CD4-positive, alpha-beta memory T cell (primary cell): Measurements from ENCODE around the gene NEUROG1. TPM values are rescaled to one million over a fixed set of nuclear protein-coding genes. Genes with fewer than 3 reads are reported as not detected.
A peak's percentile ranks its signal among the peaks of the same experiment; 100 is the strongest.

Experiments
- CTCF ChIA-PET: fragments of 350-600 bp; sonication (Branson Sonifier 250); formaldehyde crosslinking; loops from one replicate; lab custom pipeline; 2021; ENCODE audit warnings: inconsistent platforms; ENCODE audit not compliant: partially characterized antibody; lab: Charles Lee
- POLR2A ChIA-PET: fragments of 350-600 bp; sonication (Branson Sonifier 250); formaldehyde crosslinking; loops from one replicate; lab custom pipeline; 2021; ENCODE audit not compliant: partially characterized antibody; lab: Charles Lee
- DNase-seq, 5 donors: peaks; one replicate each; pipeline versions ENCODE4 v3.0.0 to v3.0.0-alpha.2; 2020 to 2022; ENCODE audit warnings: mixed read lengths in 1 of 5
- H3K27ac ChIP-seq: one replicate; pipeline ENCODE4 v1.7.0; 2013; ENCODE audit warnings: low read depth, low read length
- H3K27me3 ChIP-seq: 2 replicates; pipeline ENCODE4 v1.7.0; 2013; ENCODE audit warnings: mild to moderate bottlenecking, low read length, moderate library complexity; ENCODE audit not compliant: insufficient read depth
- H3K36me3 ChIP-seq: 2 replicates; pipeline ENCODE4 v1.7.0; 2013; ENCODE audit warnings: mild to moderate bottlenecking, low read length, moderate library complexity; ENCODE audit not compliant: insufficient read depth
- H3K4me1 ChIP-seq: 2 replicates; pipeline ENCODE4 v1.7.0; 2013; ENCODE audit warnings: mild to moderate bottlenecking, low read length, moderate library complexity; ENCODE audit not compliant: insufficient read depth
- H3K4me3 ChIP-seq, 2 donors: one replicate each; pipeline ENCODE4 v1.7.0; 2013; ENCODE audit warnings: low read length in 2 of 2, mild to moderate bottlenecking in 1 of 2
- H3K9me3 ChIP-seq, 2 donors: one replicate each; pipeline ENCODE4 v1.7.0; 2013; ENCODE audit warnings: low read length in 2 of 2, control low read depth in 1 of 2; ENCODE audit not compliant: control insufficient read depth in 1 of 2
- H3K27ac Mint-ChIP-seq, 7 donors: one replicate each; pipeline ENCODE4 v1.8.0; 2020 to 2021; ENCODE audit warnings: mixed read lengths in 7 of 7, mild to moderate bottlenecking in 6 of 7, inconsistent platforms in 3 of 7, moderate library complexity in 3 of 7
- H3K27me3 Mint-ChIP-seq, 2 donors: one replicate each; pipeline ENCODE4 v1.8.0; 2020 to 2021; ENCODE audit warnings: mixed read lengths in 2 of 2
- H3K36me3 Mint-ChIP-seq, 2 donors: one replicate each; pipeline ENCODE4 v1.8.0; 2020 to 2021; ENCODE audit warnings: mixed read lengths in 2 of 2, inconsistent platforms in 1 of 2, mild to moderate bottlenecking in 1 of 2
- H3K4me1 Mint-ChIP-seq, 4 donors: one replicate each; pipeline ENCODE4 v1.8.0; 2020 to 2021; ENCODE audit warnings: mixed read lengths in 4 of 4, mild to moderate bottlenecking in 1 of 4
- H3K4me3 Mint-ChIP-seq, 8 donors: one replicate each; pipeline ENCODE4 v1.8.0; 2020 to 2021; ENCODE audit warnings: mixed read lengths in 8 of 8, mild to moderate bottlenecking in 7 of 8, moderate library complexity in 6 of 8, inconsistent platforms in 3 of 8
- H3K9me3 Mint-ChIP-seq, 8 donors: one replicate each; pipeline ENCODE4 v1.8.0; 2020 to 2021; ENCODE audit warnings: mixed read lengths in 8 of 8, mild to moderate bottlenecking in 5 of 8, inconsistent platforms in 3 of 8, moderate library complexity in 1 of 8
- intact Hi-C: fragments of 100-400 bp; cut with micrococcal nuclease; formaldehyde crosslinking; loops from one replicate; pipeline ENCODE4 v1.15.1; 2023
- polyA plus RNA-seq, 2 donors: library from polyadenylated mRNA; unstranded; fragments of 300-500 nt; fragmentation: Illumina TruSeq; gene quantifications; one replicate each; pipeline ENCODE4 v1.2.3, GENCODE V29; 2021
- total RNA-seq, 2 experiments: library from RNA; stranded (reverse); gene quantifications; one replicate each; pipeline ENCODE4 v1.2.3, GENCODE V29; 2021

Gene NEUROG1
- total and polyA plus RNA-seq, 4 experiments from 2014 or later = not detected

DNA sequence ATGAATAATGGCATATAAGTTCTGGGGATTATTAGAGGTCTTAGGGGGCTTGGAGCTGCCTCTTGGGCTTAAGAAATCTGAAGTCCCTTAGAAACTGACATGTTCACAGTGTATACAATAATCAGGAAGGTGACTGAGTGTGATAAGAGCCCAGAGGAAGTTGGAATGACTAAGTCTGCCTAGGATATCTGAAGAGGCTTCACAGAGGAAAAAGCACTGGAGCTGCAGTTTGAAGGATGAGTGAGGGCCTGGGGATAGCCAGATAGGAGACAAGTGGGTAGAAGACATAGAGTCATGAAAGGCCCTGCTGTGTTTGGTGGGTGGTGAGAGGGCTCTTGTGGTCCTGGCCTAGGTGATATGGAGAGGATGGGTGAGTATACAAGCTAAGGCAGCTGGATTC lies 8.8 kb downstream of the NEUROG1 start:
- H3K4me1 Mint-ChIP-seq = no peaks in the 10 kb centered on the region
- H3K9me3 Mint-ChIP-seq = peaks cover 0 to 21% (median 7%) of the 10 kb centered on the region in 8 donors
- Histone ChIP-seq H3K36me3 (no peaks in the 10 kb centered on the region), H3K27me3 (peaks cover 1% of the 10 kb centered on the region), H3K27ac (no peak overlapping the region), H3K9me3 (no peaks in the 10 kb centered on the region), H3K4me1 (no peaks in the 10 kb centered on the region), H3K4me3 (no peak overlapping the region)
- CTCF ChIA-PET = no interaction called here
- POLR2A ChIA-PET = no interaction called here
- H3K4me3 Mint-ChIP-seq = no peak overlapping the region
- intact Hi-C loops = no loop called here
- H3K27ac Mint-ChIP-seq = no peak overlapping the region
- H3K27me3 Mint-ChIP-seq = peaks cover 22 to 51% of the 10 kb centered on the region in 2 donors
- no peak for DNase-seq
- H3K36me3 Mint-ChIP-seq = peaks cover 0 to 2% of the 10 kb centered on the region in 2 donors

DNA sequence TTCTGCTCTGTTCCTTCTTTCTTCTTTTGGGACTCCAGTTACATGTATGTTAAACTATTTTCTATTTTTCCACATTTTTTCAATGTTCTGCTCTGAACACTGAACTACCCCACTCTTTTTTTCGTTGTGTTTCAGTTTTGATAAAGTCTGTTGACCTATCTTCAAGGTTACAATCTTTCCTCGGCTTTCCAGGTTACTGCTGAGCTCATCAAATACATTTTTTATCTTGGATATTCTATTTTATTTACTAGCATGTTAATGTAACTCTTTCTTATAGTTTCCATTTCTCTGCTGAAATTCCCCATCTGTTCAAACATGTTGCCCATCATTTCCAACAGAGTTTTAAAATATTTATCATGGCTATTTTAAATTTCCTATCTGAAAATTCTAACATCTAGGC lies 13.8 kb downstream of the NEUROG1 start:
- Mint-ChIP-seq H3K27ac (no peak overlapping the region), H3K36me3 (peaks cover 0 to 2% of the 10 kb centered on the region in 2 donors), H3K27me3 (peaks cover 30 to 32% of the 10 kb centered on the region in 2 donors), H3K9me3 (peaks cover 2 to 19% (median 8%) of the 10 kb centered on the region in 8 donors), H3K4me1 (no peaks in the 10 kb centered on the region), H3K4me3 (no peak overlapping the region)
- no peaks in the 10 kb centered on the region for H3K4me1 ChIP-seq
- no peak overlapping the region for H3K27ac ChIP-seq
- H3K36me3 ChIP-seq = no peaks in the 10 kb centered on the region
- intact Hi-C loops = no loop called here
- peaks cover 3% of the 10 kb centered on the region for H3K27me3 ChIP-seq
- ChIA-PET POLR2A (no interaction called here), CTCF (interaction anchor here (0.9 kb wide), 1 partner anchor 44 kb away, joined by 3 read pairs; no protein-coding TSS in a partner anchor)
- no peak for DNase-seq
- H3K4me3 ChIP-seq = no peak overlapping the region
- no peaks in the 10 kb centered on the region for H3K9me3 ChIP-seq

DNA sequence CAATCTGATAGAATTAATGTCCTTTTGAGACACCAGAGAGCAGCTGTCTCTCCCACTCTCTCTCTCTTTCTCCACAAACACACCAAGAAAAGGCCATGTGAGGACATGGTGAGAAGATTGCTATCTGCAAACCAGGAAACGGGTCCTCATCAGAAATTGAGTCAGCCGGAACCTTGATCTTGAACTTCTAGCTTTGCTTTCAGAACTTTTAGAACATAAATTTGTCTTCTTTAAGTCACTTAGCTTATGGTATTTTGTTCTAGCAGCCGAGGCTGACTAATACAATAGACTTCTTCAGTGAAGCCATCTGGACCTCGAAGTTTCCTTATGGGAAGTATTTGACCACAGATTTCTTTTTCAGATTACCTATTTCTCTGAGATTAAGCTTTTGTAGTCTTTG lies 18.1 kb downstream of the NEUROG1 start:
- H3K36me3 ChIP-seq = no peaks in the 10 kb centered on the region
- Mint-ChIP-seq H3K4me3 (no peak overlapping the region), H3K27me3 (peaks cover 7 to 23% of the 10 kb centered on the region in 2 donors), H3K27ac (no peak overlapping the region), H3K36me3 (no peaks in the 10 kb centered on the region), H3K9me3 (peaks cover 0 to 14% (median 4%) of the 10 kb centered on the region in 8 donors), H3K4me1 (no peaks in the 10 kb centered on the region)
- no peak overlapping the region for H3K27ac ChIP-seq
- DNase-seq = no peak
- CTCF ChIA-PET = no interaction called here
- intact Hi-C loops = no loop called here
- POLR2A ChIA-PET = no interaction called here
- H3K4me3 ChIP-seq = no peak overlapping the region
- no peaks in the 10 kb centered on the region for H3K4me1 ChIP-seq
- peaks cover 3% of the 10 kb centered on the region for H3K27me3 ChIP-seq
- no peaks in the 10 kb centered on the region for H3K9me3 ChIP-seq

DNA sequence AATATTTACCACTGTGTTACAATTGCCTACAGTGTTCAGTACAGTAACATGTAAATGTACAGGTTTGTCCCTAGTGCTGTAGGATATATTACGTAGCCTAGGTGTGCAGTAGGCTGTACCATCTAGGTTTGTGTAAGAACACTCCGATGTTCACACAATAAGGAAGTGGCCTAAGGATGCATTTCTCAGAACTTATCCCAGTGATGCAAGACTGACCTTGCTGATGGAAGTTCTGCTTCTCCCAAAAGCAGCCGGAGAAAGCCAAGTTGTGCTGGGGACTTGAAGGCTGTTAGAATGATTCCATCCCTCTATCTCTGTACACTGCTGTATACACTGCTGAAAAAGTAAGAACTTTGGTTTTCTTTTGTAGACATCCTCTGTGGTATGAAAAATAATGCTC lies 21.6 kb downstream of the NEUROG1 start:
- no peaks in the 10 kb centered on the region for H3K27me3 ChIP-seq
- no peak overlapping the region for H3K4me3 ChIP-seq
- no peaks in the 10 kb centered on the region for H3K4me1 ChIP-seq
- POLR2A ChIA-PET = no interaction called here
- no peak for DNase-seq
- H3K4me3 Mint-ChIP-seq = no peak overlapping the region
- H3K27me3 Mint-ChIP-seq = peaks cover 21 to 24% of the 10 kb centered on the region in 2 donors
- H3K27ac ChIP-seq = no peak overlapping the region
- H3K36me3 Mint-ChIP-seq = no peaks in the 10 kb centered on the region
- no peak overlapping the region for H3K27ac Mint-ChIP-seq
- no peaks in the 10 kb centered on the region for H3K36me3 ChIP-seq
- CTCF ChIA-PET = no interaction called here
- intact Hi-C loops = no loop called here
- peaks cover 0 to 4% (median 3%) of the 10 kb centered on the region in 4 donors for H3K4me1 Mint-ChIP-seq
- no peaks in the 10 kb centered on the region for H3K9me3 ChIP-seq
- H3K9me3 Mint-ChIP-seq = peaks cover 0 to 6% (median 1%) of the 10 kb centered on the region in 8 donors

- H3K4me3 Mint-ChIP-seq = no peak overlapping the region
- CTCF ChIA-PET = interaction anchor here (0.9 kb wide), 1 partner anchor 42 kb away, joined by 3 read pairs; no protein-coding TSS in a partner anchor
- peaks cover 5 to 10% (median 7%) of the 10 kb centered on the region in 4 donors for H3K4me1 Mint-ChIP-seq
- DNase-seq = no peak
- Histone ChIP-seq H3K9me3 (no peaks in the 10 kb centered on the region), H3K4me3 (no peak overlapping the region), H3K4me1 (no peaks in the 10 kb centered on the region), H3K36me3 (no peaks in the 10 kb centered on the region), H3K27ac (no peak overlapping the region), H3K27me3 (peaks cover 6% of the 10 kb centered on the region)
- peaks cover 0 to 6% (median 0%) of the 10 kb centered on the region in 8 donors for H3K9me3 Mint-ChIP-seq
- no peak overlapping the region for H3K27ac Mint-ChIP-seq
- peaks cover 17 to 32% of the 10 kb centered on the region in 2 donors for H3K27me3 Mint-ChIP-seq
- POLR2A ChIA-PET = no interaction called here
- no peaks in the 10 kb centered on the region for H3K36me3 Mint-ChIP-seq
- intact Hi-C loops = no loop called here
These were observed 23.8 kb downstream of the NEUROG1 start for GRCh38 chr5:135511761-135512575.

GRCh38 chr5:135509995-135510394 lies 25.8 kb downstream of the NEUROG1 start:
- Mint-ChIP-seq H3K27me3 (peaks cover 24 to 42% of the 10 kb centered on the region in 2 donors), H3K4me3 (no peak overlapping the region), H3K9me3 (peaks cover 0 to 1% (median 0%) of the 10 kb centered on the region in 8 donors), H3K36me3 (no peaks in the 10 kb centered on the region), H3K27ac (no peak overlapping the region), H3K4me1 (peaks cover 5 to 10% (median 7%) of the 10 kb centered on the region in 4 donors)
- Histone ChIP-seq H3K27ac (no peak overlapping the region), H3K9me3 (no peaks in the 10 kb centered on the region), H3K36me3 (no peaks in the 10 kb centered on the region), H3K4me1 (no peaks in the 10 kb centered on the region), H3K27me3 (peaks cover 6% of the 10 kb centered on the region), H3K4me3 (no peak overlapping the region)
- ChIA-PET CTCF (no interaction called here), POLR2A (no interaction called here)
- no peak for DNase-seq
- intact Hi-C loops = no loop called here

GRCh38 chr5:135508496-135509005 lies 27.2 kb downstream of the NEUROG1 start:
- Histone ChIP-seq H3K27ac (no peak overlapping the region), H3K4me3 (no peak overlapping the region), H3K4me1 (no peaks in the 10 kb centered on the region), H3K36me3 (no peaks in the 10 kb centered on the region), H3K27me3 (peaks cover 6% of the 10 kb centered on the region), H3K9me3 (no peaks in the 10 kb centered on the region)
- intact Hi-C loops = no loop called here
- peaks cover 24 to 42% of the 10 kb centered on the region in 2 donors for H3K27me3 Mint-ChIP-seq
- ChIA-PET POLR2A (no interaction called here), CTCF (no interaction called here)
- H3K4me3 Mint-ChIP-seq = peak overlapping the region in 4 of 8 donors; percentile 9 to 77 (median 38)
- no peak for DNase-seq
- peaks cover 0 to 1% (median 0%) of the 10 kb centered on the region in 8 donors for H3K9me3 Mint-ChIP-seq
- H3K27ac Mint-ChIP-seq = peak overlapping the region in 1 of 7 donors; percentile 36
- no peaks in the 10 kb centered on the region for H3K36me3 Mint-ChIP-seq
- H3K4me1 Mint-ChIP-seq = peaks cover 5 to 10% (median 7%) of the 10 kb centered on the region in 4 donors
